NCI-H524 treated with DMSO at 0.1 percent for 48 hours (cell line): ENCODE data around the gene TMEM127.
"Not testable (repeated sequence)": the region's sequence is repeated elsewhere in the genome, so short reads cannot be mapped to it uniquely, and the experiment has no call there.

Source experiments
- DNase-seq: peaks from one replicate; lab custom pipeline; 2025; lab: John Stamatoyannopoulos, UW

Gene TMEM127

GRCh38 chr2:96240341-96241038 is 25.3 kb downstream of the TMEM127 start:
- no peak for DNase-seq

- no peak for DNase-seq
Observed at GRCh38 chr2:96239745-96240264, 26.0 kb downstream of the TMEM127 start.

- no peak for DNase-seq
Observed at GRCh38 chr2:96239091-96239490, 26.7 kb downstream of the TMEM127 start.

- no peak for DNase-seq
Observed at GRCh38 chr2:96238266-96238665, 27.5 kb downstream of the TMEM127 start.

GRCh38 chr2:96236882-96237281 is 28.9 kb downstream of the TMEM127 start:
- no peak for DNase-seq

- no peak for DNase-seq
Observed at GRCh38 chr2:96233880-96234316, 31.9 kb downstream of the TMEM127 start.

- no peak for DNase-seq
Observed at GRCh38 chr2:96233436-96233835, 32.4 kb downstream of the TMEM127 start.

GRCh38 chr2:96231316-96231715 is 34.5 kb downstream of the TMEM127 start:
- DNase-seq, result no peak

- no peak for DNase-seq
Observed at GRCh38 chr2:96225016-96225533, 40.7 kb downstream of the TMEM127 start.

- not testable (repeated sequence) for DNase-seq
Observed at GRCh38 chr2:96221106-96221505, 44.7 kb downstream of the TMEM127 start.

- DNase-seq, result not testable (repeated sequence)
Observed at GRCh38 chr2:96219959-96220358, 45.8 kb downstream of the TMEM127 start.

GRCh38 chr2:96218508-96219131 is 47.2 kb downstream of the TMEM127 start:
- DNase-seq, result no peak

- no peak for DNase-seq
Observed at GRCh38 chr2:96214554-96214953, 51.2 kb downstream of the TMEM127 start.

- DNase-seq, result no peak
Observed at GRCh38 chr2:96213379-96213778, 52.4 kb downstream of the TMEM127 start.

- no peak for DNase-seq
Observed at GRCh38 chr2:96212339-96212738, 53.5 kb downstream of the TMEM127 start.

GRCh38 chr2:96209729-96210085 is 56.1 kb downstream of the TMEM127 start:
- no peak for DNase-seq

GRCh38 chr2:96209011-96209728 is 56.6 kb downstream of the TMEM127 start:
- DNase-seq, result no peak

GRCh38 chr2:96208143-96209010 is 57.4 kb downstream of the TMEM127 start, which contains the start of gene STARD7:
STARD7 (minus strand) TSS chr2:96208827; CDS start chr2:96208434, 393 bp downstream.
- peak; percentile 84 for DNase-seq

GRCh38 chr2:96207774-96208142 is 58.0 kb downstream of the TMEM127 start:
- no peak for DNase-seq

GRCh38 chr2:96207073-96207773 is 58.6 kb downstream of the TMEM127 start:
- DNase-seq, result no peak

GRCh38 chr2:96205888-96206287 is 59.9 kb downstream of the TMEM127 start:
- no peak for DNase-seq
